Measurements from ENCODE around the gene PPM1G. TPM values are rescaled to one million over a fixed set of nuclear protein-coding genes. Genes with fewer than 3 reads are reported as not detected.

The PPM1G gene
- total RNA-seq (100 to 1,000 TPM; 163 to 245 TPM), polyA plus RNA-seq (ENCODE audit: insufficient read depth, low read depth, low replicate concordance) (569 TPM)
- long read RNA-seq, donor 1, transcript PPM1G-201 (10 exons, 2,311 nt) = major isoform, 23 of 46 reads
- long read RNA-seq, donor 1, partial matches to known transcripts = 23 of 46 reads
- long read RNA-seq, donor 1, other reads (novel, unspliced or antisense) = 0 of 46 reads
- long read RNA-seq, donor 2, transcript PPM1G-201 (10 exons, 2,311 nt) = major isoform, 11 of 58 reads
- long read RNA-seq, donor 2, partial matches to known transcripts = 47 of 58 reads
- long read RNA-seq, donor 2, other reads (novel, unspliced or antisense) = 0 of 58 reads

- peak within 1 kb of the TSS; percentile 78 to 82 for H3K27ac ChIP-seq
- H3K27me3 ChIP-seq = no peaks in the 10 kb centered on the region
- no peaks in the 10 kb centered on the region for H3K36me3 ChIP-seq (ENCODE audit: low read depth, missing control alignments)
- 0 to 1% methylated on average over 31 to 70 of the region's 82 CpGs for WGBS, 2 donors
- no peak for TF ChIP-seq POLR2A (IDR thresholded peaks at IDR 0.05)
- H3K4me3 ChIP-seq = peak within 1 kb of the TSS; percentile 87 to 91
- intact Hi-C loops (cut with DNase I; ENCODE audit: low total_unique reads) = no loop called here
- H3K9me3 ChIP-seq = no peaks in the 10 kb centered on the region
- H3K4me1 ChIP-seq = peaks cover 11% of the 10 kb centered on the region
- peak; percentile 96 for DNase-seq
These were observed at the start of gene PPM1G for GRCh38 chr2:27409321-27410073. PPM1G (minus strand) TSS chr2:27409591; CDS start chr2:27409422, 169 bp downstream.

- H3K27me3 ChIP-seq = no peaks in the 10 kb centered on the region
- no peak overlapping the region for H3K4me3 ChIP-seq
- no peaks in the 10 kb centered on the region for H3K4me1 ChIP-seq
- DNase-seq = no peak
- TF ChIP-seq, protein P1, sequence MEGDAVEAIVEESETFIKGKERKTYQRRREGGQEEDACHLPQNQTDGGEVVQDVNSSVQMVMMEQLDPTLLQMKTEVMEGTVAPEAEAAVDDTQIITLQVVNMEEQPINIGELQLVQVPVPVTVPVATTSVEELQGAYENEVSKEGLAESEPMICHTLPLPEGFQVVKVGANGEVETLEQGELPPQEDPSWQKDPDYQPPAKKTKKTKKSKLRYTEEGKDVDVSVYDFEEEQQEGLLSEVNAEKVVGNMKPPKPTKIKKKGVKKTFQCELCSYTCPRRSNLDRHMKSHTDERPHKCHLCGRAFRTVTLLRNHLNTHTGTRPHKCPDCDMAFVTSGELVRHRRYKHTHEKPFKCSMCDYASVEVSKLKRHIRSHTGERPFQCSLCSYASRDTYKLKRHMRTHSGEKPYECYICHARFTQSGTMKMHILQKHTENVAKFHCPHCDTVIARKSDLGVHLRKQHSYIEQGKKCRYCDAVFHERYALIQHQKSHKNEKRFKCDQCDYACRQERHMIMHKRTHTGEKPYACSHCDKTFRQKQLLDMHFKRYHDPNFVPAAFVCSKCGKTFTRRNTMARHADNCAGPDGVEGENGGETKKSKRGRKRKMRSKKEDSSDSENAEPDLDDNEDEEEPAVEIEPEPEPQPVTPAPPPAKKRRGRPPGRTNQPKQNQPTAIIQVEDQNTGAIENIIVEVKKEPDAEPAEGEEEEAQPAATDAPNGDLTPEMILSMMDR (IDR thresholded peaks at IDR 0.05) = no peak
- no peak for TF ChIP-seq POLR2A (IDR thresholded peaks at IDR 0.05)
- intact Hi-C loops (cut with DNase I; ENCODE audit: low total_unique reads) = no loop called here
- no peaks in the 10 kb centered on the region for H3K36me3 ChIP-seq (ENCODE audit: low read depth, missing control alignments)
- H3K27ac ChIP-seq = no peak overlapping the region
- 90 to 95% methylated on average over 6 to 7 of the region's 7 CpGs for WGBS, 2 donors
- H3K9me3 ChIP-seq = no peaks in the 10 kb centered on the region
These were observed 44.6 kb upstream of the PPM1G start for GRCh38 chr2:27453968-27454367.

DNA sequence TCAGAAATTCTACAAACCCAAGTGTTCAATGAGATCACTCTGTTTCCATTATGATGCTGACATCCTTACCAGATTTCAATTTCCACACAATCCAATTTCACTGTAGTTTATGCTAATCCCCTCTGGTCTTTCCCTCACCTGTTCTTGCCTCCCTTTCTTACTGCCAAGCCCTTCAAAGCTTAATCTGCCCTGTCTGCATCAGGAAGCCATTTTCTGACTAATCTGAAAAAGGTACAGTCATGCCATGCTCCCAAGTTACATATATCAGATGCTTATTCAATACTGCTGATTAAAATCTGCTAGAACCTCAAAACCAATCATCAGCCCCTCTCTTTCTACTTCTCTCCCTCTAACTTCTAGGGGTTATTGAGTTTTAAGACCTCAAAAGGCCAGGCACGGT, 41.7 kb upstream of the PPM1G start:
- no peaks in the 10 kb centered on the region for H3K27me3 ChIP-seq
- intact Hi-C loops (cut with DNase I; ENCODE audit: low total_unique reads) = no loop called here
- TF ChIP-seq POLR2A (IDR thresholded peaks at IDR 0.05) = no peak
- H3K27ac ChIP-seq = no peak overlapping the region
- H3K4me3 ChIP-seq = no peak overlapping the region
- no peaks in the 10 kb centered on the region for H3K9me3 ChIP-seq
- no peaks in the 10 kb centered on the region for H3K36me3 ChIP-seq (ENCODE audit: low read depth, missing control alignments)
- WGBS, 2 donors = 92 to 100% methylated on average over 1 of the region's 1 CpG
- no peaks in the 10 kb centered on the region for H3K4me1 ChIP-seq
- no peak for DNase-seq

GRCh38 chr2:27448381-27448780, 39.0 kb upstream of the PPM1G start:
- TF ChIP-seq POLR2A (IDR thresholded peaks at IDR 0.05) = no peak
- TF ChIP-seq, protein P1 (IDR thresholded peaks at IDR 0.05) = no peak
- no peaks in the 10 kb centered on the region for H3K27me3 ChIP-seq
- peaks cover 7% of the 10 kb centered on the region for H3K4me1 ChIP-seq
- no peak for DNase-seq
- H3K4me3 ChIP-seq = no peak overlapping the region
- intact Hi-C loops (cut with DNase I; ENCODE audit: low total_unique reads) = no loop called here
- no peaks in the 10 kb centered on the region for H3K36me3 ChIP-seq (ENCODE audit: low read depth, missing control alignments)
- H3K27ac ChIP-seq = no peak overlapping the region
- H3K9me3 ChIP-seq = no peaks in the 10 kb centered on the region
- WGBS, 2 donors = 58 to 77% methylated on average over 3 of the region's 3 CpGs

GRCh38 chr2:27446057-27446456, 36.7 kb upstream of the PPM1G start:
- DNase-seq = no peak
- Histone ChIP-seq H3K36me3 (ENCODE audit: low read depth, missing control alignments) (no peaks in the 10 kb centered on the region), H3K4me3 (no peak overlapping the region), H3K27ac (no peak overlapping the region), H3K27me3 (no peaks in the 10 kb centered on the region), H3K4me1 (peaks cover 23% of the 10 kb centered on the region), H3K9me3 (no peaks in the 10 kb centered on the region)
- TF ChIP-seq POLR2A (IDR thresholded peaks at IDR 0.05) = no peak
- TF ChIP-seq, protein P1 (IDR thresholded peaks at IDR 0.05) = no peak
- 94 to 95% methylated on average over 3 of the region's 3 CpGs for WGBS, 2 donors
- intact Hi-C loops (cut with DNase I; ENCODE audit: low total_unique reads) = no loop called here
